CD4-positive, alpha-beta T cell treated with Interleukin-6 at 100 ng/mL for 8 hours (primary cell): ENCODE results near the gene CA10.

Source experiments
- DNase-seq: peaks from one replicate; pipeline ENCODE4 v3.0.0-alpha.2; 2020; ENCODE audit warnings: mixed read lengths, low spot score

Gene CA10

GRCh38 chr17:51765282-51766135 lies 393.0 kb downstream of the CA10 start:
- no peak for DNase-seq

- peak; percentile 34 for DNase-seq
Observed at GRCh38 chr17:51764387-51764971, 394.0 kb downstream of the CA10 start.

GRCh38 chr17:51763058-51763457 lies 395.5 kb downstream of the CA10 start:
- DNase-seq, result no peak

- no peak for DNase-seq
Observed at GRCh38 chr17:51761105-51761504, 397.4 kb downstream of the CA10 start.

- no peak for DNase-seq
Observed at GRCh38 chr17:51759260-51759659, 399.3 kb downstream of the CA10 start.

- no peak for DNase-seq
Observed at GRCh38 chr17:51751072-51751471, 407.4 kb downstream of the CA10 start.

GRCh38 chr17:51748749-51749604 lies 409.5 kb downstream of the CA10 start:
- DNase-seq, result no peak

GRCh38 chr17:51746421-51746820 lies 412.1 kb downstream of the CA10 start:
- no peak for DNase-seq

GRCh38 chr17:51745993-51746392 lies 412.5 kb downstream of the CA10 start:
- no peak for DNase-seq

- DNase-seq, result no peak
Observed at GRCh38 chr17:51743477-51743876, 415.0 kb downstream of the CA10 start.

GRCh38 chr17:51742571-51742970 lies 415.9 kb downstream of the CA10 start:
- no peak for DNase-seq

- no peak for DNase-seq
Observed at GRCh38 chr17:51741458-51741857, 417.1 kb downstream of the CA10 start.

GRCh38 chr17:51740531-51740930 lies 418.0 kb downstream of the CA10 start:
- DNase-seq, result no peak

GRCh38 chr17:51739245-51739886 lies 419.1 kb downstream of the CA10 start:
- DNase-seq, result no peak

GRCh38 chr17:51736356-51736755 lies 422.2 kb downstream of the CA10 start:
- DNase-seq, result no peak

GRCh38 chr17:51734976-51735375 lies 423.5 kb downstream of the CA10 start:
- no peak for DNase-seq

- DNase-seq, result no peak
Observed at GRCh38 chr17:51734462-51734861, 424.1 kb downstream of the CA10 start.

- no peak for DNase-seq
Observed at GRCh38 chr17:51733166-51733565, 425.3 kb downstream of the CA10 start.

- no peak for DNase-seq
Observed at GRCh38 chr17:51731941-51732722, 426.4 kb downstream of the CA10 start.

- DNase-seq, result no peak
Observed at GRCh38 chr17:51730303-51731050, 428.0 kb downstream of the CA10 start.

GRCh38 chr17:51725185-51725584 lies 433.3 kb downstream of the CA10 start:
- no peak for DNase-seq
